NCI-H146 treated with DMSO at 0.1 percent for 48 hours (cell line): ENCODE data around the gene PDGFRA.

ENCODE experiments used
- DNase-seq: peaks from one replicate; lab custom pipeline; 2025; ENCODE audit not compliant: unreplicated experiment; lab: John Stamatoyannopoulos, UW

PDGFRA gene

DNA sequence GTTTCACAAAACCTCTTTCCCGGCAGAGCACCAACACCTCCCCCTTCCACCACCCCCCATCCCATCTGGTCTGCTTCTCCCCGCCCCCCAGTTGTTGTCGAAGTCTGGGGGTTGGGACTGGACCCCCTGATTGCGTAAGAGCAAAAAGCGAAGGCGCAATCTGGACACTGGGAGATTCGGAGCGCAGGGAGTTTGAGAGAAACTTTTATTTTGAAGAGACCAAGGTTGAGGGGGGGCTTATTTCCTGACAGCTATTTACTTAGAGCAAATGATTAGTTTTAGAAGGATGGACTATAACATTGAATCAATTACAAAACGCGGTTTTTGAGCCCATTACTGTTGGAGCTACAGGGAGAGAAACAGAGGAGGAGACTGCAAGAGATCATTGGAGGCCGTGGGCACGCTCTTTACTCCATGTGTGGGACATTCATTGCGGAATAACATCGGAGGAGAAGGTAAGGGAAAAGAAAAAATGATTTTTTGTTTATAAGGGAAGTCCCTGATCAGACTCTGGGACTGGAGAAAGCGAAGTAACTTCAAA, at the start of gene PDGFRA:
Gene PDGFRA (plus strand): TSS at position 333 of the 541 bp plus-strand sequence. CDS start 29,476 bp downstream, outside the sequence.
- no peak for DNase-seq

DNA sequence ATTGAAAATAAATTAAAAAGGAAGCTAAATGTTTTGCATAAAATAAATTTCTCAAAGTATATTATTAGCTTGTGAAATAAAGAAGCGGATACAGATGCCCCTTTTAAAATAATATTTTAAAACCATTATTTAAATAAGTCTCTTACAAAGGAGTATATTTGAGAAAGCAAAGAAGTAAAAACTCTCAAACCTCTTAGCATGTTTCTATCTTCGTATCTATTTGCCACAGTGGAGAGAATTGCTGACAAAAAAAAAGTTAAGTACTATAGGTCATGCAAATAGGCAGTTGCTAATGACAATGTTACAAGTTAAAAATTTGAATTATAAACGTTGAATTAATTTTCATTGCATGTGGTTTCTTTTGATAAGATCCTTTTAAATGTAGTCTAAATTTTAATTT, 44.5 kb upstream of the PDGFRA start:
- no peak for DNase-seq

DNA sequence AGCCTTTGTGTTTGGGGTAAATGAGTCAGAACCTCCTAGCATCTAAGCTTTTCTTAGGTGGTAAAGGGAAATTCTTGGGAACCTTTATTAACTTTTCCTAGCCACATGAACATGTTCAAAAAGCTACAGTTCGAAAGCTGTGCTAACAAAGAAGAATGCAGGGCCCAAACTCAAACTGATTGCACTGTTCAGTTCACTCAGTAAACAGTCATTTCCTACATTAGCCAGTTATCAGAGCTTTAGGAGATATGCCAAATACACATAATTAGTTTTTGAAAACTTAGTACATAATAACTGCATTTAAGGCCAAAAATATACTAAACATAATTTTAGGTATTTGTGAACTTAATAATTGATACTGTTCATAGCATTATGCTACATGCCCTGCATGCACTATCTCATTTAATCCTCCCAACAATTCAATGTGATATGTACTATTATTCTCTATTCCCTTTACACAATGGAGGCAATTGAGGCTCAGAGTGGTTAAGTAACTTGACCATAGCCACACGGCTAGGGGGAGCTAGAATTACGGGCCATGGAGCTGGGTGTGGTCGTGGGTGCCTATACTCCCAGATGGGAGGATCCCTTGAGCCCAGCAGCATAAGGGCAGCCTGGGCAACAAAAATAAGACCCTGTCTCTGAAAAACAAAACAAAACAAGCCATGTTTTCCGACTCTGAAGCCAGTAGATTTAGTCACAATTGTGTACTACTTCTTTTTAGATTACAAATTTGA, 43.9 kb upstream of the PDGFRA start:
- DNase-seq: no peak

DNA sequence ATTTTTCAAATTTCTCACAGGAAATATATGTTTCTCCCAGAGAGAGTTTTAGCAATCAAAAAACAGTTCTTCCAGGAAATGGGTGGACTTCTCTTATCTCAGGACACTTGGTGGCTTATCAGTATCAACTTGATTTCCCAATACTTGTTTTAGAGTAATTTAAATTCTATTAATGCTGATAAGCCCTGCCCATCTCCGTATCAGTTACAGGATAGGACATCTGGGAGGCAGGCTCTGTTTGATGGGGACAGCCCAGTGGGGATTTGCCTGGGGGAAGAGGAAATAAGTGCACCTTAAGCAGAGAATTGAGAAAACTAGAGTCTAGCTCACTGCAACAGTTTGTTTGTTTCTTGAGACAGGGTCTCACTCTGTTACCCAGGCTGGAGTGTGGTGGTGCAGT, 43.2 kb upstream of the PDGFRA start:
- DNase-seq: peak; percentile 17

DNA sequence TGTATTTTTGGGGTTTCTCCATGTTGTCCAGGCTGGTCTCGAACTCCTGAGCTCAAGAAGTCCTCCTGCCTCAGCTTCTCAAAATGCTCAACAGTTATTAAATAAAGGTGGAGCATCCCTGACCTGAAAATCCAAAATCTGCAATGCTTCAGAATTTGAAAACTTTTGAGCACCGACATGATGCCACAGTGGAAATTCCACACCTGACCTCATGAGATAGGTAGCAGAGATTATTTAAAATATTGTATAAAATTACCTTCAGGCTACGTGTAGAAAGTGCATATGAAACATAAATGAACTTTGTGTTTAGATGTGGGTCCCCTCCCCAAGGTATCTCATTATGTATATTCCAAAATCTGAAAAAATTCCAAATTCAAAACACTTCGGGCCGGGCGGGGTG, 42.7 kb upstream of the PDGFRA start:
- no peak for DNase-seq

DNA sequence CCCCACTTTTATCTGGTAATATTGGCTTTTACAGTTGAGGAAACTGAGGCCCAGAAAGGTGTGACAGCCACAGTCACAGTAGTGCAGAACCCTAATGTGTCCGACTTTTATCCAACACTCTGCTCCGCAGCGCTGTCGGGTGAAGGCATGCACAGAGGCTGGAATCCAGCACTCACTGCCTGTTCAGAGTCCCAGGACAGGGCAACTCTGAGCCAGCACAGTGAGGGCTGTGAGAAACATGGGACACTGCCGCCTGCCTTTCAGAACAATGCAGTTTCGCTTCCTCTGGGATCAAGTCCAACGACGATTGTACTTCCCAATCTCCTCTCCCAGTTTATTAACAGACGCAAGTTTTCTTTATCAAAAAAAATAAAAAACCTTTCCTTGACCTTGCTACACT, 41.9 kb upstream of the PDGFRA start:
- DNase-seq: no peak

DNA sequence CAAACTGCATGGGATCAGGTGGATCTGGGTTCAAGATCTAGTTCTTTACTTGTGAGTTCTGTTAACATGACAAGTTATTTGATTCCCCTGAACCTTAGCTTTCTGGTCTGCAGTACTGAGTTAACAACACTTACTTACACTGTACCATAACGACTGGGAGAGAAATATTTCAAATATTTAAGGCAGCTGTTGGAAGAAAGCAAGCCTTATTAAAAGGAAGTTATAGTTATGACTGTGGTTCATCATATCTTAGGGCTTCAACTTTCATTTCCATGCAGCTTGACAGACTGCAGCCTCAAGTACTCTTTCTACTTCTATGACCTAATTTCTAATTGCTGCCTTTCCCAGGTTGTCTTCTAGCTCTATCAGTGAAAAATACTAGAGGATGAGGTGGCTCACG, 40.0 kb upstream of the PDGFRA start:
- DNase-seq: no peak

DNA sequence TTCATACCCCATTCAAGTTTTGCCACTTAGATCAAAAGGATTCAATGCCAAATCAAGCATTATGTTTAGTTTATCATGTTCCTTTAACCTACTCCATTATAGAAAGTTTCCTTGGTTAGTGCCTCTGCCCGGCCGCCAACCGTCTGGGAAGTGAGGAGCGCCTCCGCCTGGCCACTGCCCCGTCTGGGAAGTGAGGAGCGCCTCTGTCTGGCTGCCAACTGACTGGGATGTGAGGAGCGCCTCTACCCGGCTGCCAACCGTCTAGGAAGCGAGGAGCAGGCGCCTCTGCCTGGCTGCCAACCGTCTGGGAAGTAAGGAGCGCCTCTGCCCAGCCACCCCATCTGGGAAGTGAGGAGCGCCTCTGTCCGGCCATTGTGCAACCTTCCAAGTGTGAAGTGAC, 36.3 kb upstream of the PDGFRA start:
- DNase-seq: no peak

DNA sequence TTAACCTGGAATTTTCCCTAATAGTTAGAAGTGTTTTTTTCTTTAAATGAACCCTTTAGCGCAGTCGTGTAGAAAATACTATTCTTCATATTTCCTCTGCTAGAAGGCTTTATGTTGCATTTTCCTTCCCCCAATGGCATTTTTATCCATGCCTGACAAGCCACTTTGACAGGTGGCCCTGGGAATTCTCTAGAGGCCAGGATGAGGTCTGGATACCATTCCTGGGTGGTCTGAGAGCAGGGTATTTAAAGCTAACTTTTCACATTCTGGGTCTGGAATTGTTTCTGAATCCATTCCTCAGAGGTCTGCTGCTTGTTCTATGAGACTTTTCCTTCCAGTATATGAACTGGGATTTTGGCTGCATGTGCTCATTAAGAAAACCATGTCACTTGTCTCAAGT, 31.2 kb upstream of the PDGFRA start:
- DNase-seq: no peak

DNA sequence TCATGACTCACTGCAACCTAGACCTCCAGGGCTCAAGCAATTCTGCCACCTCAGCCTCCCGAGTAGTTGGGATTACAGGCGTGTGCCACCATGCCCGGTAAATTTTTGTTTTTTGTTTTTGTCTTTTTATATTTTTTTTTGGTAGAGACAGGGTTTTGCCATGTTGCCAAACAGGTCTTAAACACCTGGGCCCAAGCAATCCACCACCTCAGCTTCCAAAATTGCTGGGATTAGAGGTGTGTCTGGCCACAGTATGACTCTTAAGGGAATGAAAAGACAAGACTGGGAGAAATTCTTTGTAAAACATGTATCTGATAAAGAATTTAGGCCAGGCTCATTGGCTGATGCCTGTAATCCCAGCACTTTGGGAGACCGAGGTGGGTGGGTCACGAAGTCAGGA, 29.2 kb upstream of the PDGFRA start:
- DNase-seq: no peak

DNA sequence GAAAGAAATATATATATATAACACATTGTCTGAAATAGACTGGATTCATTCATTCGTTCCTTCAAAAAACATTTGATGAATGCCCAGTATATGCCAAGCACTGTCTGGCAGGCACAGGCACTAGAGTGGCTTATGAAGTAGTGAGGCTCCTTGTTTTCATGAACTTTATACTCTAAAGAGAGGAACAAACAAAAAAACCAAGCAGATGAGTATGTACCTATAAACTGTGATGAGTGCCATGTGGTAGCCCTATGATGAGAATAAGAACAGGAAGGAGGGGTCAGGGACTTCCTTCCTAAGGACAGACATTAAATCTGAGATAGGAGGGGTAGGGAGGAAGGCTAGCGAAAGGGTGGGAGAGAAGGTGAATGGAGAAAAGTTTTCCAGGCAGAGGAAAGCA, 19.5 kb upstream of the PDGFRA start:
- DNase-seq: no peak

DNA sequence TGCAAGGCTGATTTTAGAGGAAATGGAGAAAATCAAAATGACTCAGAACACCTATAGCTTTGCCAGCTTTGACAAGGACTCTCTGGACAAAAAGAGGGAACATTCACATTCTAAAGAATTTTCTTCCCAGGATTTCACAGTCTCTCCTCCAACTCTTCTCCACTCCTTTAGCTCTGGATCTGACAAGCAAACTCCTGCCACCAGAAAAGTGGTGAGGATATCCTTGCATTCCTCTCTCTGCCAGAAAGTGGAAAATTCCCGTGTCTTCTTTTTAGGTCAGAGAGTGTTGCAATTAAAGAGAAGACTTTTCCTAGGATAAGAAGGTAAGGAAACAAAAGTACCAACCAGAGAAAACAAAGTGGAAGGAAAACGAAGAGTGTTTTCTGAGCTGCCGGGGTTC, 16.1 kb upstream of the PDGFRA start:
- no peak for DNase-seq

DNA sequence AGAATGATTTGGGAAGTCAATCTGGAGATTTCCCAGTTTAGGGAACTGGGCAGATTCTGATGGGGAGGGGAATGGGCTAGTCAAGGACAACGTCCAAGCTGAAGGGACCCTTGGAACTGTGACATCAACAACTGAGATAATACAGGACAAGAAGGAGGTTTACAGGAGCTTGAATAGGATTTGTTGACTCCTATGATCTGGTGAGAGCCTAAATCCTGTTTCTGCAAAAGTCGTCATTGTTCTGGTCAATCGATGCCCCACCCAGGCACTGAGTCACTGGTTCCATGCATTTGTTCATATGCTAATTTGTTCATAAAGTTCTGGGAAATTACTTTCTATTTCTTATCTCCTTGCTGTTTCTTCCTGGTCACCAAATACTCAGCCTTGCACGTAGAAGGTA, 15.3 kb upstream of the PDGFRA start:
- no peak for DNase-seq

DNA sequence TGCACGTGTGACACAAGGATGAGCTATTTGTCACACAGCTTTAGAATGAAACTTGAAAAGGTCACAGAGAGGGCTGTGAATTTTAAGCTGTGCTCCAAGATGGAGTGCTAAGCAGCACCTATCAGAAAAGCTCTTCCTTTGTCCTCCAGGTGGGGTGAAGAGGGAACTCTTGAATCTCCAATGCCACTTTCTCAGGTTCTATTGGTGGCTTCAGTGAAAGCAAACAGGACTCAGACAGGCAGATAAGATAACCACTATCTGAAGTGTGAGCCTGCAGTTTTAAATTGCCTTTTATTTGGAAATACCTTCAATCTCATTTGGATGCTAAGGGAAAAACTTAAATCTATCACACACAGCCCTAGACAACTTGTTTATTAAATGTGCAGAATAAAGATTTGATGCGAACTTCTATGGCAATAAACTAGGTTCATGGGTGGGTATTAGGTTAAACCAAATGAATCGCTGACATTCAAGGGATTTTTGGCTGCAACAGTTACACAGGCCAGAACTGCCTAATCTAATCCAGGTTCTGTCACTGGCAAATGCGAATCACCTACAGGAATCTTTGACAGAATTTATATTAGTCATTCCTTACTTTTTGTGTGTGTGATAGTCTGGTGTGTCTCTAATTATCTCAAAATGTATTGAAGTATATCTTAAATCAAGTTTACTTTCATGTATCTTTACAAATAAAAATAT, 13.6 kb upstream of the PDGFRA start:
- peak; percentile 52 for DNase-seq

DNA sequence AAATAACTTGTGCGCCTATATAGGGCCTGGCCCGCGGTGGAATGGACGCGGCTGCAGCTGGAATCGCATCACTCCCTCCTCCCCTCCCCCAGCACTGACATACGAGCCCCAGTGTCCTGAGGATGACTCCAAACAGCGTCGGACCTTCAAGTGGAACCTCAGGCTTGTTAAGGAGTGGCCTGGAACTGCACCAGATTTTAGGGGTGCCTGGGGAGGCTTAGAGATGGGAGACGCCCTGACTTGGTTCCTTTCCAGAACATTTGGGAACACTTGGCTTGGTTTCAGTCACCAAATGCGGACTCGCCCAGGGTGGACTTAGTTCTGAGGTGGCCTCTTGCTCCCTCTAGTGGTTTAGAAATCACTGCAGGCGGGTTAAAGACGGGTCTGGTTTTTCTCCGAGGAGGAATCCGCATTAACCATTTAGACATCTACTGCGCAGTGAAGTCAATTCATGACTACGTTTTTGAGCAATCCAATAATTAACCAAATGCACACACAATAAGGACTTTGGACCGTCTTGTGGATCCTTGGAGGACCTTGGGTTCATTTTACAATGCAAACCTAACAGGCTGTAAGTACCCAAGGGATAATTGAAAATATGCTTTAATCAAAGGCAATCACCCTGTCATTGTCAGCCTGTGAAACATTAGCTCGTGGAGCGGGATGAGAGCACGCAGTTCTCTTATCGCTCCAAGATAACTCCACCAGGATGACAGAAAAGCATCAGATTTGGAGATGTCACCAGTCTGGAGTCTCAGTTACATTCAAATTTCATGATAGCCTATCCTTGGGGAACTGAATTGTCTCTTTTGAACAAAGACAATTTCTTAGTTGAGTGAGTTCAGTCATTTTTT, 11.2 kb upstream of the PDGFRA start:
- DNase-seq: peak; percentile 94

DNA sequence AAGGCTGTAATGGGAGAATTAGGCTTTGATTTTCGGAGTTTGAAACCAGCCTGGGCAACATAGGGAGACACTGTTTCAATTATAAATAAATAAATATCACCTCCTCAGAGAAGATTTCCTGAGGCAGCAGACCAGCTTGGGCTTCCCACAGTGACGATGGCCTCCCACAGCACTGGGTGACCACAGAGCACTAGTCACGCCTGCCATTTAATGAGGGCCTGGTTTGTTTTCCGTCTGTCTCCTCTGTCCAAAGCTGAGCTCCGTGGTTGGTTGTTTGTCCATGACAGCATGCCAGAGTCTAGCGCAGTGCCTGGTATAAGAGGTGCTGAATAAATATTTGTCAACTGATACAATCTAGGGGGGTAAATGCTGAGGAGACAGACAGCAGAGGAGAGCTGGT, 10.4 kb upstream of the PDGFRA start:
- DNase-seq: no peak

DNA sequence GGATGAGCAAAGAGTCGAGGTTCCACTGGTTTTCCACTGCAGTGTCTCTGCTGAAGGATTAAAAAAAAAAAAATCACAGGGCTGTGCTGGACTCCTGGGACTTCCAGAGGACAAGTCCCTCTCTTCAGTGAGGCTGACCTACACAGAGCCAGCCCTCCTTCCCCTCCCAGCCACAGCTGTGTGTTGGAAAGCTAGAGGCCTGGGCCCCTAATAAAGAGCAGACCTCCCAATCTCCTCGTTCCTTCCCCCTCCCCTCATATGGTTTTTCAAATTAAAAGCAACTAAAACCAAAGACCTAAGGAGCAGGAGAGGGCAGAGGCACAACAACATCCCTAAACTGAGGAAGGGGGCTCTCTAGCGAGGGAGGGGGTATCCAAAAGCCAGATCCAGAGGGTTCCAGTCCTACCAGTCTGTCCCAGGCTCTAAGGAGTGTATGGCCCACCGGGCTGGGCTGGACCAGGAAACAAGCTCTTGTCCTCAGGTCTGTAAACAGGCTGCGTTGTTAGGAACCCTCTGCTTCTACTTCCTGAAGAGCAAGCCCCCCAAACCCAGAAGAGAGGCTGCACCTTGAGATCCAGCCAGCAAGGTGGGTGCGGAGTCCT, 4.0 kb upstream of the PDGFRA start:
- no peak for DNase-seq

DNA sequence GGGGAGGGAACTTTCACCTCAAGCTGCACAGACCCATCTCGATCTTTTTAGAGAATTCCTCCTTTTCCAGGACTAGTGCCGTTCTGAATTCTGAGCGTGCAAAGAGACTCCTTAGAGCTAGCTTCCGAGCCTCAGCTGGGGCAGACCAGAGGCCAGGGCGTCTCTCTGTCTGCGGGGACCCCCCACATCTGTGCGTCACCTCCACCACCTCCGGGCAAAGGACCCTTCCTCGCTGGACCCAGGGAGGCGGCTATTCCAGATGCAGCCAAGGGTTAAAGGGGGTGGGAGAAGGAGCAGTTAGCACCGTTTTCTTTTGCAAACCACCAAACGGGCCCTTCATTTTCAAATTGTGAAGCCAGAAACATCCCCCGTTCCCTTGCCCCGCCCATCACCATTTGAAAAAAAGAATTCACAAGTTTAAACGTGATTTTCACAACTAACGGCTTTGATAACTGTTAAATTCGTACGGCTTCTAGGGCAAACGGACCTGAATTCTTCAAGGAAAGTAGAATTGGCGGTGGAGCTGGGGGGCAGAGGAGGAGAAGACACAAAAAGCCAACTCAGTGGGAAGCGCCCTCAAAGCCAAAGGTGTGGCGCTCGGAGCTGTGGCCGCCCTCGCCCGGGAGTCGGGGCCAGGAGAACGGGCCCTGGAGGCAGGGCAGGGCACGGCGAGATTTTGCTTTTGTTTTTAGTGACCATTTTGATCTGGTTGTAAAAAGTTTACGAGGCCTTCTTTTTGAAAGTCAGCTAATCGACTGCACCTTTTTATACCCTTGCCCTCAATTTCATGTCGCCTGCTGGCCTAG, 3.3 kb upstream of the PDGFRA start:
- no peak for DNase-seq

DNA sequence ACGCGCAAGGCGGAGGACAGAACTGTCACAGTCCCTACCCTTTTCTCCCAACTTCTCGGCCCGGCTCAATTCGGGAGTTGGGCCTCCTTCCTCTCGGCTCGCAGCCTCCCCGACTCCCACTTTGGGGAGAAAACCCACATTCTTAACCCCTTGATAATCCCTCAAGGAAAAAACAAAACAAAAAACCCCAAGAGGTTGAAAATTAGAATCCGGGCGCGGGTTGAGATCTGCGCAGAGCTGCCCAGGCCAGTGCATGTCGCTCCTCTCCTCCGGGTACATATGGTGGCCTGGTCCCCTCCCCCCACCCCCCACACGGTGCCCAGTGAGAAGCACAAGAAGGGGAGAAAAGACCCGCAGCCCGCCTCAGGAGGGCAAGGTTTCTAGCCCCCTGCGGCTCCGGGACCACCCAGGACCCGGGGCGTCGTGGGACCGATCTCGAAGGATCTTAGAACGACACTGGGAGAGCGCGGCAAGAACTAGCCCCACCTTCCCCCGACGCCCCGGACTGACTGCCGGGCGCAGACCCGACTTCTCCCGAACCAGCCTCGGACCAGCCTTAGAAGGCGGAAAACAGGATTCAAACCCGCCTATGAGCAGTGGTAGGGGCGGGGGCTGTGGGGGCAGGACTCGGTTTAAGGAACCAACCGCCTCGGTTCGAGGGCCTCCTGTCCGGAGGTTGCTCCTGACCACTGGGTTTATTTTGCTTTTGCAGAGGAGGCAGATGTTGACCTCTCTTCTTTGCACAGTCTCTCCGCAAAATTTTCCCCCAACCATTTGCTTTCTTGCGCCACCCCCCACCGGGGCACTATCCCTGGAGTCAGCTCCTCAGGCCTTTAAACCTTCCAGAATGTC, 2.5 kb upstream of the PDGFRA start:
- no peak for DNase-seq
